ENCODE results near the gene PNKD. TPM values are rescaled to one million over a fixed set of nuclear protein-coding genes. Genes with fewer than 3 reads are reported as not detected.

The PNKD gene
- total and polyA plus RNA-seq, 2 of the 8 experiments (the other 6 are each of a cell fraction or from before 2014, with no cell fraction given) = 43.9 to 65.4 TPM

DNA sequence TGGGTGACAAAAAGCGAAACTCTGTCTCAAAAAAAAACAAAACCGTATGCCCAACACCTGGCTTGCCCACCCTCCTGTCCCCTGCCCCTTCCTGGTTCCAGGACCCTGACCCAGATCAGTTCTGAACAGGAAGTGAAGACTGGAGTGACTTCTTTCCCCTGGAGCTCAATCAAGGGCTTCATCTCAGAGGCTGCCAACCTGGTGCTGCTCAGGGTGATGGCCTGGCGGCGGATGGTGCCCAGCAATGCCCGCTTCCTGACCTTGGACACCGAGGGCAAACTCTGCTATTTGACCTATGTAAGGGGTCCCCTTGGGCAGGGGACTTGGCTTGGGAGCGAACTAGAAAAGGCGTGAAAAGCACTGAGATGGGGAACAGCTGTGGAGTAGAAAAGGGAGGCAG is 92.3 kb downstream of the PNKD start:
- H4K91ac ChIP-seq (replicated peaks; ENCODE audit: insufficient read length, low read length) = no peak overlapping the region
- no peaks in the 10 kb centered on the region for H3K9me3 ChIP-seq (ENCODE audit: insufficient read depth in 2 of 2, low read depth in 1 of 2, low read length in 1 of 2)
- WGBS, 2 experiments (ENCODE audit: extremely low coverage in 1 of 2, insufficient coverage in 1 of 2, insufficient read length in 1 of 2, insufficient replicate concordance in 2 of 2, low coverage in 1 of 2, low lambda C conversion rate in 2 of 2, missing lambda C conversion rate in 1 of 2) = 92% methylated on average over 8 of the region's 8 CpGs; no CpG with 5 or more reads in 1 of the 2 experiments
- no peak for TF ChIP-seq POU5F1 (IDR thresholded peaks at IDR 0.05; ENCODE audit: low read depth, low read length)
- TF ChIP-seq TAF1 (IDR thresholded peaks at IDR 0.05; ENCODE audit: low read depth, low read length) = no peak
- no peak for TF ChIP-seq HDAC2 (IDR thresholded peaks at IDR 0.05; ENCODE audit: borderline replicate concordance in 1 of 2, low read depth in 2 of 2, low read length in 2 of 2)
- TF ChIP-seq BCL11A (IDR thresholded peaks at IDR 0.05; ENCODE audit: low read depth in 2 of 2, low read length in 2 of 2) = no peak
- TF ChIP-seq BACH1 (IDR thresholded peaks at IDR 0.05; ENCODE audit: low read length) = no peak
- TF ChIP-seq, protein P1, sequence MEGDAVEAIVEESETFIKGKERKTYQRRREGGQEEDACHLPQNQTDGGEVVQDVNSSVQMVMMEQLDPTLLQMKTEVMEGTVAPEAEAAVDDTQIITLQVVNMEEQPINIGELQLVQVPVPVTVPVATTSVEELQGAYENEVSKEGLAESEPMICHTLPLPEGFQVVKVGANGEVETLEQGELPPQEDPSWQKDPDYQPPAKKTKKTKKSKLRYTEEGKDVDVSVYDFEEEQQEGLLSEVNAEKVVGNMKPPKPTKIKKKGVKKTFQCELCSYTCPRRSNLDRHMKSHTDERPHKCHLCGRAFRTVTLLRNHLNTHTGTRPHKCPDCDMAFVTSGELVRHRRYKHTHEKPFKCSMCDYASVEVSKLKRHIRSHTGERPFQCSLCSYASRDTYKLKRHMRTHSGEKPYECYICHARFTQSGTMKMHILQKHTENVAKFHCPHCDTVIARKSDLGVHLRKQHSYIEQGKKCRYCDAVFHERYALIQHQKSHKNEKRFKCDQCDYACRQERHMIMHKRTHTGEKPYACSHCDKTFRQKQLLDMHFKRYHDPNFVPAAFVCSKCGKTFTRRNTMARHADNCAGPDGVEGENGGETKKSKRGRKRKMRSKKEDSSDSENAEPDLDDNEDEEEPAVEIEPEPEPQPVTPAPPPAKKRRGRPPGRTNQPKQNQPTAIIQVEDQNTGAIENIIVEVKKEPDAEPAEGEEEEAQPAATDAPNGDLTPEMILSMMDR (IDR thresholded peaks at IDR 0.05; ENCODE audit: control extremely low read depth in 1 of 3, insufficient read depth in 1 of 3, low read depth in 1 of 3, low read length in 3 of 3) = no peak
- no peak for TF ChIP-seq CHD1 (IDR thresholded peaks at IDR 0.05; ENCODE audit: low read depth, low read length)
- TF ChIP-seq SIN3A (conservative IDR thresholded peaks at IDR 0.05 in 1 of 2, IDR thresholded peaks at IDR 0.05 in 1 of 2; ENCODE audit: low read depth in 1 of 2, low read length in 2 of 2) = no peak
- no peak for TF ChIP-seq CTBP2 (IDR thresholded peaks at IDR 0.05; ENCODE audit: borderline replicate concordance, insufficient read depth, insufficient read length, low read length)
- TF ChIP-seq ASH2L (IDR thresholded peaks at IDR 0.05; ENCODE audit: low read length) = no peak
- TF ChIP-seq RFX5 (IDR thresholded peaks at IDR 0.05; ENCODE audit: borderline replicate concordance, low read depth, low read length) = no peak
- TF ChIP-seq SP1 (IDR thresholded peaks at IDR 0.05; ENCODE audit: low read depth, low read length) = no peak

More for the DNA sequence above, 92.3 kb downstream of the PNKD start:
- H3K79me2 ChIP-seq (ENCODE audit: control insufficient read depth in 1 of 2, insufficient read depth in 2 of 2, low read length in 2 of 2) = no peaks in the 10 kb centered on the region
- H3K4me2 ChIP-seq (ENCODE audit: insufficient read depth in 1 of 2, low read depth in 2 of 2, low read length in 2 of 2) = no peak overlapping the region
- no peak overlapping the region for H2BK20ac ChIP-seq (ENCODE audit: low read length)
- no peak overlapping the region for H3K18ac ChIP-seq (ENCODE audit: extremely low read depth, low read length)
- H3K79me1 ChIP-seq (ENCODE audit: low read depth, low read length) = no peaks in the 10 kb centered on the region
- no peak overlapping the region for H3K23ac ChIP-seq (ENCODE audit: insufficient read length)
- no peak overlapping the region for H3K9ac ChIP-seq (replicated peaks in 1 of 4; ENCODE audit: extremely low read depth in 1 of 4, low read depth in 3 of 4, low read length in 3 of 4)
- H3K36me3 ChIP-seq (ENCODE audit: control insufficient read depth in 2 of 4, insufficient read depth in 4 of 4, low read length in 3 of 4) = no peaks in the 10 kb centered on the region
- no peak overlapping the region for H3K14ac ChIP-seq (ENCODE audit: insufficient read length)
- FAIRE-seq (no peak), DNase-seq (ENCODE audit: low read depth in 1 of 2, low spot score in 2 of 2) (no peak)
- H4K20me1 ChIP-seq (replicated peaks in 1 of 2; ENCODE audit: control insufficient read depth in 1 of 2, insufficient read depth in 2 of 2, low read length in 2 of 2) = no peaks in the 10 kb centered on the region
- no peak overlapping the region for H2AFZ ChIP-seq (ENCODE audit: low read length)
- H4K8ac ChIP-seq (ENCODE audit: extremely low read depth, insufficient read depth, low read length) = no peak overlapping the region
- no peak overlapping the region for H3K56ac ChIP-seq (replicated peaks; ENCODE audit: insufficient read length, low read depth, low read length)
- H3K4me1 ChIP-seq (replicated peaks in 1 of 4; ENCODE audit: control insufficient read depth in 3 of 4, insufficient read depth in 4 of 4, low read length in 3 of 4) = peaks cover 0 to 2% (median under 1%) of the 10 kb centered on the region in 4 experiments; a peak in 1 of 7 replicates
- no peak overlapping the region for H4K5ac ChIP-seq (ENCODE audit: insufficient read length, low read depth, low read length)
- no peak overlapping the region for H2BK120ac ChIP-seq (replicated peaks; ENCODE audit: low read depth, low read length)
- H3K4ac ChIP-seq (replicated peaks; ENCODE audit: insufficient read length, low read depth, low read length) = no peak overlapping the region
- no peaks in the 10 kb centered on the region; a peak in 1 of 7 replicates for H3K27me3 ChIP-seq (replicated peaks in 1 of 4; ENCODE audit: control insufficient read depth in 3 of 4, extremely low read depth in 1 of 4, insufficient read depth in 3 of 4, low read length in 3 of 4)
- no peak overlapping the region for H2BK12ac ChIP-seq (ENCODE audit: low read depth, low read length)
- H2BK15ac ChIP-seq (ENCODE audit: low read length) = no peak overlapping the region
- POLR2A ChIA-PET (ENCODE audit: partially characterized antibody) = no interaction called here
- no peak overlapping the region for H2BK5ac ChIP-seq (ENCODE audit: low read depth, low read length)
- H2AK5ac ChIP-seq (ENCODE audit: low read depth, low read length) = no peak overlapping the region
- H3K4me3 ChIP-seq (ENCODE audit: extremely low read depth in 1 of 4, insufficient read depth in 2 of 4, low read depth in 3 of 4, low read length in 4 of 4) = no peak overlapping the region
- CTCF ChIA-PET (ENCODE audit: partially characterized antibody) = interaction anchor here (0.6 to 1.2 kb wide), 3 partner anchors 61 to 394 kb away, joined by 3 to 6 read pairs (median 3); no protein-coding TSS in a partner anchor
- H3K23me2 ChIP-seq (ENCODE audit: low read depth, low read length) = peaks cover 4% of the 10 kb centered on the region; the same call in 1 of the 2 replicates
- H3K27ac ChIP-seq (ENCODE audit: low read depth, low read length) = no peak overlapping the region
